Spinal cord (tissue), 10 donors: Measurements from ENCODE around the gene USP12. TPM values are rescaled to one million over a fixed set of nuclear protein-coding genes. Genes with fewer than 3 reads are reported as not detected.

Experiments used
- DNase-seq, 6 donors: peaks; one replicate each; pipeline versions ENCODE4 v3.0.0 to v3.0.0-alpha.2; 2013 to 2015; ENCODE audit warnings: low spot score in 6 of 6, low read depth in 4 of 6
- H3K27ac ChIP-seq: one replicate; pipeline ENCODE4 v1.5.1; 2013; ENCODE audit warnings: low read depth, low read length, control low read depth
- H3K27me3 ChIP-seq: one replicate; pipeline ENCODE4 v1.6.1; 2013; ENCODE audit warnings: low read length; ENCODE audit not compliant: control insufficient read depth, insufficient read depth
- H3K36me3 ChIP-seq: one replicate; pipeline ENCODE4 v1.6.1; 2013; ENCODE audit warnings: low read length; ENCODE audit not compliant: control insufficient read depth, insufficient read depth
- H3K4me1 ChIP-seq: one replicate; pipeline ENCODE4 v1.6.1; 2013; ENCODE audit warnings: low read length; ENCODE audit not compliant: control insufficient read depth, insufficient read depth
- H3K4me3 ChIP-seq: one replicate; pipeline ENCODE4 v1.5.1; 2013; ENCODE audit warnings: low read depth, low read length, control low read depth
- H3K9me3 ChIP-seq: one replicate; pipeline ENCODE4 v1.6.1; 2013; ENCODE audit warnings: low read length; ENCODE audit not compliant: control insufficient read depth, insufficient read depth
- WGBS: methylation state at CpG from one replicate; pipeline ENCODE4 v1.1.5; 2013; ENCODE audit warnings: missing lambda C conversion rate; ENCODE audit not compliant: insufficient coverage; 5-methylcytosine and 5-hydroxymethylcytosine counted together
- polyA plus RNA-seq, 2 donors: library from polyadenylated mRNA; unstranded; fragments of 120-200 nt; gene quantifications; one replicate each; pipeline ENCODE4 v1.2.1, GENCODE V29; 2013; ENCODE audit not compliant: insufficient read length in 2 of 2
- total RNA-seq, 2 donors: library from RNA; depleted of rRNA in 1 of 2; stranded (reverse); fragments of 120-200 nt in 1 of 2; fragments of >200 nt in 1 of 2; gene quantifications; one replicate each; pipeline versions ENCODE4 v1.2.3 to v1.2.4, GENCODE V29; 2013 to 2014
- donor health status: healthy.

The USP12 gene
- total and polyA plus RNA-seq, 4 donors: 20.6 to 70.7 (median 31.2) TPM

GRCh38 chr13:27024074-27024461, 147.5 kb downstream of the USP12 start:
- Histone ChIP-seq H3K36me3 (no peaks in the 10 kb centered on the region), H3K9me3 (no peaks in the 10 kb centered on the region), H3K4me1 (peaks cover 7% of the 10 kb centered on the region), H3K27me3 (no peaks in the 10 kb centered on the region), H3K4me3 (no peak overlapping the region), H3K27ac (no peak overlapping the region)
- no peak for DNase-seq
- WGBS: no CpG with 5 or more reads among the region's 2 CpGs

GRCh38 chr13:27023385-27024073, 148.1 kb downstream of the USP12 start:
- no peak for DNase-seq
- H3K36me3 ChIP-seq: no peaks in the 10 kb centered on the region
- H3K27ac ChIP-seq: no peak overlapping the region
- peaks cover 7% of the 10 kb centered on the region for H3K4me1 ChIP-seq
- WGBS: 93% methylated on average over 5 of the region's 8 CpGs
- H3K4me3 ChIP-seq: no peak overlapping the region
- no peaks in the 10 kb centered on the region for H3K27me3 ChIP-seq
- no peaks in the 10 kb centered on the region for H3K9me3 ChIP-seq

GRCh38 chr13:27022571-27023311, 148.9 kb downstream of the USP12 start:
- Histone ChIP-seq H3K36me3 (no peaks in the 10 kb centered on the region), H3K9me3 (no peaks in the 10 kb centered on the region), H3K4me3 (no peak overlapping the region), H3K4me1 (peaks cover 7% of the 10 kb centered on the region), H3K27ac (no peak overlapping the region), H3K27me3 (no peaks in the 10 kb centered on the region)
- DNase-seq: peak in 1 of 6 donors; percentile 41
- WGBS: 49% methylated on average over 2 of the region's 9 CpGs

DNA sequence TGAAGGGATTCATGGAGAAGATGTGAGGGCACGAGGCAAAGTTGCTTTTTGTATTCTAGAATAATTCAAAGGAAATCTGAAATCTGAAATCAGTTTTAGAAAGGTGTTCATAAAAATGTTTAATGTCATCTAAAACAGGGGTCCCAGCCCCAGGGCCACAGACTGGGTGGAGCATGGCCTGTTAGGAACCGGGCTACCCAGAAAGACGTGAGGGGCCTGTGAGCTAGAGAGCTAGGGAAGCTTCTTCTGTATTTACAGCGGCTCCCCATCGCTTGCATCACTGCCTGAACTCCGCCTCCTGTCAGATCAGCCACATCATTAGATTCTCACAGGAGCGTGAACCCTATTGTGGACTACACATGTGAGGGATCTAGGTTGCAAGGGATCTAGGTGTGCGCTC, 151.2 kb downstream of the USP12 start:
- H3K36me3 ChIP-seq: no peaks in the 10 kb centered on the region
- no peak overlapping the region for H3K27ac ChIP-seq
- DNase-seq: no peak
- WGBS: 96% methylated on average over 7 of the region's 8 CpGs
- H3K4me3 ChIP-seq: no peak overlapping the region
- peaks cover 7% of the 10 kb centered on the region for H3K4me1 ChIP-seq
- no peaks in the 10 kb centered on the region for H3K27me3 ChIP-seq
- no peaks in the 10 kb centered on the region for H3K9me3 ChIP-seq

DNA sequence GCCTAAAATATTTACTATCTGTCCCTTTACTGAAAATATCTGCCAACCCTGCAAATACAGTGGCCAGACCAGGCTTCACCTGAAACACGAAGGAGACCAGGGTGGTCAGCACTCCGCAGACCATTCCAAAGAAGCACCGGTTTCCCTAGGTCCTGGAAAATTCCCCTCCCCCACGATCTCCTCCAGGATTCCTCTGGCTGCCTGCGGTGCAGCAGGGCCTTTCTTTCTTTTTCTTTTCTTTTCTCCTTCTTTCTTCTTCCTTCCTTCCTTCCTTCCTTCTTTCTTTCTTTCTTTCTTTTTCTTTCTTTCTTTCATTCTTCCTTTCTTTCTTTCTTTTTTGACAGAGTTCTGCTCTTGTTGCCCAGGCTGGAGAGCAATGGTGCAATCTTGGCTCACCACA, 152.7 kb downstream of the USP12 start:
- no peak for DNase-seq
- Histone ChIP-seq H3K9me3 (no peaks in the 10 kb centered on the region), H3K4me1 (peaks cover 7% of the 10 kb centered on the region), H3K27ac (no peak overlapping the region), H3K4me3 (no peak overlapping the region), H3K36me3 (no peaks in the 10 kb centered on the region), H3K27me3 (no peaks in the 10 kb centered on the region)
- 45% methylated on average over 5 of the region's 5 CpGs for WGBS

DNA sequence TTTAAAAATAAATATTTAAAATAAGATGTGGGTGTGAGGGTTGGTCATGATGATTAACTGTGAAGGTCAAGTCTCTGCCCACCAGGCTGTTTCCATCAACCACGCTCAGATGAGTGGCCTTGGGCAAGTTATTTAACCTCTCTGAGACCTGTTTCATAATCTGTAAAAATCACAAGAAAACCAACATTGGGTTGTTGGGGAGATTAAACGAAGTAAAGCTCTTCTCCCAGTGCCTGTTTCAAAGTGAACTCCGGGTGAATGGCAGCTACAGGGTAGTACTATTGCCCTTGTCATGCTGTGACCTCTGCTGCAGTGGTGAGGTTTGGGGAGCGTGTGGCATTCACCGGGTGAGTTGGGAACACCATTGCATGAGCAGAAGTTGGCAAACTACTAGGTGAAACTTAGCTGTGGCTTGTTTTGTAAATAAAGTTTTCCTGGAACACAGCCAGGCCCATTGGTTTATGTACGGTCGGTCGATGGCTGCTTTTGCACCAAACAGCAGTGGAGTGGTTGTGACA, 153.2 kb downstream of the USP12 start:
- no peaks in the 10 kb centered on the region for H3K27me3 ChIP-seq
- no peak overlapping the region for H3K27ac ChIP-seq
- no peaks in the 10 kb centered on the region for H3K9me3 ChIP-seq
- peaks cover 7% of the 10 kb centered on the region for H3K4me1 ChIP-seq
- no peaks in the 10 kb centered on the region for H3K36me3 ChIP-seq
- H3K4me3 ChIP-seq: no peak overlapping the region
- no peak for DNase-seq
- WGBS: 76% methylated on average over 5 of the region's 8 CpGs

DNA sequence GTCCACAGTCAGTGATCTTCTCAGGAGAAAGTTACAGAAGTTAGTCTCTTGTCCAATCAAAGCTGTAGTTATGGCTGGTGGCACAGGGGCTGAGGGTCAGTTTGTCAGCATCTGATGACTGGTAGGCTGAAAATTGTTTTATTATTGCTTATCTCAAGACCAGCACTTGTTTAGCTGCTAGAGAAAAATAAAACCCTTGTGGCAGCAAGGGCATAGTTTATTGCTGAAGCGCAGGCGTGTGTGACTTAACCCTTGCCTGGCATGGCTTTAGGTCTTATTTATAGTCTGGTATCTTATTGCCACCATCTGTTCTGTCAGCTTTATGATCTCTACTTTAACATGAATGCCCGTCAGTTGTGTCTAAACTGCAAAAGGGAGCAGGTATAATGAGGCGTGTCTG, 154.7 kb downstream of the USP12 start:
- H3K4me3 ChIP-seq: no peak overlapping the region
- no peak overlapping the region for H3K27ac ChIP-seq
- no peaks in the 10 kb centered on the region for H3K27me3 ChIP-seq
- H3K9me3 ChIP-seq: no peaks in the 10 kb centered on the region
- 56% methylated on average over 4 of the region's 4 CpGs for WGBS
- no peaks in the 10 kb centered on the region for H3K36me3 ChIP-seq
- no peaks in the 10 kb centered on the region for H3K4me1 ChIP-seq
- no peak for DNase-seq

Other genes with a start within 250 kb of the USP12 start
- 1,000 to 10,000 TPM in 1 of 2 donors, 100 to 1,000 TPM in 1; 996 to 1,968 TPM for gene RPL21, start 79.7 kb upstream of the USP12 start, total RNA-seq
- gene RPL21, start 79.7 kb upstream of the USP12 start, polyA plus RNA-seq: 100 to 1,000 TPM; 431 to 433 TPM
- 10 to 100 TPM in 1 of 2 donors, 1 to 10 TPM in 1; 7.2 to 13.6 TPM for gene RASL11A, start 99.0 kb upstream of the USP12 start, total RNA-seq
- 1 to 10 TPM; 6.4 to 7.4 TPM for gene RASL11A, start 99.0 kb upstream of the USP12 start, polyA plus RNA-seq